ENCODE measurements around the gene ATP6V1D.

- TF ChIP-seq CTCF (IDR thresholded peaks at IDR 0.05; ENCODE audit: control extremely low read depth in 1 of 3, insufficient read depth in 1 of 3, low read depth in 1 of 3, low read length in 3 of 3) (no peak), EP300 (IDR thresholded peaks at IDR 0.05; ENCODE audit: borderline replicate concordance in 1 of 2, low read depth in 2 of 2, low read length in 2 of 2) (no peak), RXRA (IDR thresholded peaks at IDR 0.05; ENCODE audit: insufficient read depth, low read depth, low read length) (no peak), JUND (IDR thresholded peaks at IDR 0.05; ENCODE audit: low read length) (no peak), TAF1 (IDR thresholded peaks at IDR 0.05; ENCODE audit: low read depth, low read length) (no peak), TEAD4 (IDR thresholded peaks at IDR 0.05; ENCODE audit: low read depth, low read length) (no peak), PHF8 (conservative IDR thresholded peaks at IDR 0.05; ENCODE audit: low read depth, low read length) (no peak), CEBPB (IDR thresholded peaks at IDR 0.05; ENCODE audit: low read depth, low read length) (no peak)
Measured at GRCh38 chr14:67311868-67312267, 47.7 kb downstream of the ATP6V1D start.

All from H1 (cell line).